Measurements from ENCODE around the gene PAGR1.

DNA sequence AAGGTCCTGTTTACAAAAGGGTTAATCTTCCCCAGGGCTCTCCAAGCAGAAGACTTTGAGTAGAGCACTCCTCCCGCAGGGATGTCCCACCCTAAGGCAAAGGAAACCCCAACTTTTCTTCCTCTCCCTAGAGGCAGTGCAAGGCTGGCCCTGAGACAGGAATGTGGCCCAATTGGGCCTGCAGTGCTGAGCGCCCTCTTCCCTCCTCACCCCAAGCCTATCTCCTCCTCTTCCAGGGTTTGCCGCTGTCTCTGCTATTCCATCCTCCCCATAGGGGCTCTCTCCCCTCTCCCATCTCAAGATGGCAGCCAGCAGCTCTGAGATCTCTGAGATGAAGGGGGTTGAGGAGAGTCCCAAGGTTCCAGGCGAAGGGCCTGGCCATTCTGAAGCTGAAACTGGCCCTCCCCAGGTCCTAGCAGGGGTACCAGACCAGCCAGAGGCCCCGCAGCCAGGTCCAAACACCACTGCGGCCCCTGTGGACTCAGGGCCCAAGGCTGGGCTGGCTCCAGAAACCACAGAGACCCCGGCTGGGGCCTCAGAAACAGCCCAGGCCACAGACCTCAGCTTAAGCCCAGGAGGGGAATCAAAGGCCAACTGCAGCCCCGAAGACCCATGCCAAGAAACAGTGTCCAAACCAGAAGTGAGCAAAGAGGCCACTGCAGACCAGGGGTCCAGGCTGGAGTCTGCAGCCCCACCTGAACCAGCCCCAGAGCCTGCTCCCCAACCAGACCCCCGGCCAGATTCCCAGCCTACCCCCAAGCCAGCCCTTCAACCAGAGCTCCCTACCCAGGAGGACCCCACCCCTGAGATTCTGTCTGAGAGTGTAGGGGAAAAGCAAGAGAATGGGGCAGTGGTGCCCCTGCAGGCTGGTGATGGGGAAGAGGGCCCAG is 3.0 kb upstream of the PAGR1 start:
- no peak for TF ChIP-seq GATA2 (IDR thresholded peaks at IDR 0.05; ENCODE audit: low read depth, low read length)
- TF ChIP-seq GATA3 (IDR thresholded peaks at IDR 0.05; ENCODE audit: low read depth, low read length): no peak

All from SH-SY5Y (cell line).